ENCODE measurements around the gene NEMP2.
A peak's percentile ranks its signal among the peaks of the same experiment; 100 is the strongest.

Gene NEMP2

GRCh38 chr2:190534310-190535120 lies at the start of gene NEMP2:
TSS of gene NEMP2 (minus strand) at chr2:190534722. CDS start at chr2:190534655, 67 bp downstream.
- H3K27ac ChIP-seq (ENCODE audit: low read depth, low read length) = peak within 1 kb of the TSS; percentile 78
- peaks cover 39% of the 10 kb centered on the region for H3K4me1 ChIP-seq (ENCODE audit: control insufficient read depth, insufficient read depth, low read length, unreplicated experiment)
- peak within 1 kb of the TSS; percentile 91 for H2AFZ ChIP-seq (ENCODE audit: low read length, unreplicated experiment)

GRCh38 chr2:190583507-190584337 lies 49.2 kb upstream of the NEMP2 start:
- Histone ChIP-seq H3K4me3 (ENCODE audit: low read depth, low read length) (no peak overlapping the region), H3K27ac (ENCODE audit: low read depth, low read length) (no peak overlapping the region), H3K36me3 (ENCODE audit: insufficient read depth, low read length) (no peaks in the 10 kb centered on the region), H3K27me3 (ENCODE audit: insufficient read depth, low read length) (no peaks in the 10 kb centered on the region), H2AFZ (ENCODE audit: low read length, unreplicated experiment) (no peak overlapping the region), H3K4me1 (ENCODE audit: control insufficient read depth, insufficient read depth, low read length, unreplicated experiment) (peaks cover 18% of the 10 kb centered on the region), H3K79me2 (ENCODE audit: control insufficient read depth, insufficient read depth, low read length, unreplicated experiment) (no peaks in the 10 kb centered on the region)

More at GRCh38 chr2:190534310-190535120, at the start of gene NEMP2:
- Histone ChIP-seq H3K79me2 (ENCODE audit: control insufficient read depth, insufficient read depth, low read length, unreplicated experiment) (peaks cover 14% of the 10 kb centered on the region), H3K27me3 (ENCODE audit: insufficient read depth, low read length) (no peaks in the 10 kb centered on the region), H3K4me3 (ENCODE audit: low read depth, low read length) (peak within 1 kb of the TSS; percentile 93), H3K36me3 (ENCODE audit: insufficient read depth, low read length) (no peaks in the 10 kb centered on the region; the same call in 1 of the 2 replicates)

- H3K27ac ChIP-seq (ENCODE audit: low read depth, low read length) = no peak overlapping the region
- H3K4me3 ChIP-seq (ENCODE audit: low read depth, low read length) = no peak overlapping the region
- no peaks in the 10 kb centered on the region for H3K79me2 ChIP-seq (ENCODE audit: control insufficient read depth, insufficient read depth, low read length, unreplicated experiment)
- H3K36me3 ChIP-seq (ENCODE audit: insufficient read depth, low read length) = no peaks in the 10 kb centered on the region
- peaks cover 26% of the 10 kb centered on the region for H3K4me1 ChIP-seq (ENCODE audit: control insufficient read depth, insufficient read depth, low read length, unreplicated experiment)
- H3K27me3 ChIP-seq (ENCODE audit: insufficient read depth, low read length) = no peaks in the 10 kb centered on the region
- H2AFZ ChIP-seq (ENCODE audit: low read length, unreplicated experiment) = no peak overlapping the region
Measured at GRCh38 chr2:190582736-190583506, 48.4 kb upstream of the NEMP2 start.

GRCh38 chr2:190582019-190582418 lies 47.5 kb upstream of the NEMP2 start:
- Histone ChIP-seq H2AFZ (ENCODE audit: low read length, unreplicated experiment) (no peak overlapping the region), H3K79me2 (ENCODE audit: control insufficient read depth, insufficient read depth, low read length, unreplicated experiment) (no peaks in the 10 kb centered on the region), H3K27ac (ENCODE audit: low read depth, low read length) (no peak overlapping the region), H3K36me3 (ENCODE audit: insufficient read depth, low read length) (no peaks in the 10 kb centered on the region), H3K4me1 (ENCODE audit: control insufficient read depth, insufficient read depth, low read length, unreplicated experiment) (peaks cover 27% of the 10 kb centered on the region), H3K27me3 (ENCODE audit: insufficient read depth, low read length) (no peaks in the 10 kb centered on the region), H3K4me3 (ENCODE audit: low read depth, low read length) (no peak overlapping the region)

DNA sequence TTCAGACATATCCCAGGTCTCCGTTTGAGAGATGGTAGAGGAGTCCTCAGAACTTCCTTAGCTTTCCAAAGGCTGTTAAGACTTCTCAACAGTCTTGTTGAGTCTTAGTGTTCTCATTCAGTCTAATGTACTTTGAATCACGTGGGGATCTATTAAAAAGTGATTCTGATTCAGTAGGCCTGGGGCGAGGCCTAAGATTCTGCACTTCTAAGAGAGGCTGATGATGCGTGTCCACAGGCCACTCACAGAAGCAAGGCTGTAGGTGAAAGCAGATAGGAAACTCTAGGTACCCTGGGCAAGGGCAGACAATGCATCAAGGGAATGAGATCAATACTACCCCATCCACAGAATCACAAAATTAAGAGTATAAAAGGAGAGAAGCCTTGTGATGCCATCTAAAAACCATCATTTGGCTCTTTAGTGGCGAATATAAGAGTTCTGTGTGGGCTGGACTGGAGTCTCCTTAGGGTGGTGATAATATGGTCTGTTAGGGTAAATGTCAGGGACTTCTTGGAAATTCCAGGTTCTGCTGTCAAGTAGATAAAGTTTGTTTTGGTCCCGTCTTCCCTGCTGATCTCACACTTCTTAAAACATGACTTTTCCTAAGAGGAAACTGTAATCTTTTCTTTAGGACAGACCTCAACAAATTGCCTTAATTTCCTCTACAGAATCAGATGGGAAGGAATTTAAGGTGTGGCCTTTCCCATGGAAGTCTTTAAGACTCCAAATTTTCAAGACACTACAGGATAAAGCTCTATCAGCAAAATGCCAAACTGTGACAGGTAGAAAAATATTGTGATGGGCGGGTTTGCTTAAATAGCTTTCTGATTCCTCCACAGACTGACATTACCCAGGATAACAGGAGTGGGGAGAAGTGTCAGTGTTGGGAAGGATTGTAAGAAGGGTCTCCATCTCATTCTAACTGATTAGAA lies 45.7 kb upstream of the NEMP2 start:
- no peaks in the 10 kb centered on the region for H3K27me3 ChIP-seq (ENCODE audit: insufficient read depth, low read length)
- no peaks in the 10 kb centered on the region for H3K79me2 ChIP-seq (ENCODE audit: control insufficient read depth, insufficient read depth, low read length, unreplicated experiment)
- no peak overlapping the region for H3K4me3 ChIP-seq (ENCODE audit: low read depth, low read length)
- no peak overlapping the region for H3K27ac ChIP-seq (ENCODE audit: low read depth, low read length)
- H2AFZ ChIP-seq (ENCODE audit: low read length, unreplicated experiment) = no peak overlapping the region
- H3K4me1 ChIP-seq (ENCODE audit: control insufficient read depth, insufficient read depth, low read length, unreplicated experiment) = peaks cover 27% of the 10 kb centered on the region
- H3K36me3 ChIP-seq (ENCODE audit: insufficient read depth, low read length) = no peaks in the 10 kb centered on the region

DNA sequence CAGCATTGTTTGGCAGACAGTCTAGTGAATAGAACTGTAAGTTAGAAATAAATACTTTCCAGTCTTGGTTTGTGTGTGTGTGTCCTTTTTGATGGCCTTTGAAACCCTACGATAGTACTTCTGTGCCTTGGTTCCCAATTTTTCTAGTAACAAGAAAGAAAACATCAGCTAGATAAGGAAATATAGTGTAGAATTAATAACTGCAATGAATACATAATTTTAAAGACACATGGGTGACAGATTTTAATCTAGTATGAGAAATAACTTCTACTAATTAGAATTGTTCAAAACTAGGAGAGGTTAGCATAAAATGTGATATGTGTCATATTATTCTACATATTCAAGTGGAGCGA lies 44.5 kb upstream of the NEMP2 start:
- Histone ChIP-seq H3K79me2 (ENCODE audit: control insufficient read depth, insufficient read depth, low read length, unreplicated experiment) (no peaks in the 10 kb centered on the region), H2AFZ (ENCODE audit: low read length, unreplicated experiment) (no peak overlapping the region), H3K27ac (ENCODE audit: low read depth, low read length) (peak overlapping the region; percentile 6), H3K4me3 (ENCODE audit: low read depth, low read length) (no peak overlapping the region), H3K4me1 (ENCODE audit: control insufficient read depth, insufficient read depth, low read length, unreplicated experiment) (peaks cover 28% of the 10 kb centered on the region), H3K36me3 (ENCODE audit: insufficient read depth, low read length) (no peaks in the 10 kb centered on the region), H3K27me3 (ENCODE audit: insufficient read depth, low read length) (no peaks in the 10 kb centered on the region)

GRCh38 chr2:190578158-190579057 lies 43.9 kb upstream of the NEMP2 start:
- no peaks in the 10 kb centered on the region for H3K79me2 ChIP-seq (ENCODE audit: control insufficient read depth, insufficient read depth, low read length, unreplicated experiment)
- H3K27ac ChIP-seq (ENCODE audit: low read depth, low read length) = peak overlapping the region; percentile 6; the same call in 1 of the 2 replicates
- H3K36me3 ChIP-seq (ENCODE audit: insufficient read depth, low read length) = no peaks in the 10 kb centered on the region
- H2AFZ ChIP-seq (ENCODE audit: low read length, unreplicated experiment) = no peak overlapping the region
- H3K4me3 ChIP-seq (ENCODE audit: low read depth, low read length) = no peak overlapping the region
- H3K4me1 ChIP-seq (ENCODE audit: control insufficient read depth, insufficient read depth, low read length, unreplicated experiment) = peaks cover 25% of the 10 kb centered on the region
- no peaks in the 10 kb centered on the region for H3K27me3 ChIP-seq (ENCODE audit: insufficient read depth, low read length)

GRCh38 chr2:190576573-190576972 lies 42.1 kb upstream of the NEMP2 start:
- Histone ChIP-seq H3K36me3 (ENCODE audit: insufficient read depth, low read length) (no peaks in the 10 kb centered on the region), H3K4me3 (ENCODE audit: low read depth, low read length) (no peak overlapping the region), H3K4me1 (ENCODE audit: control insufficient read depth, insufficient read depth, low read length, unreplicated experiment) (peaks cover 27% of the 10 kb centered on the region), H3K27ac (ENCODE audit: low read depth, low read length) (no peak overlapping the region), H3K27me3 (ENCODE audit: insufficient read depth, low read length) (no peaks in the 10 kb centered on the region), H3K79me2 (ENCODE audit: control insufficient read depth, insufficient read depth, low read length, unreplicated experiment) (no peaks in the 10 kb centered on the region), H2AFZ (ENCODE audit: low read length, unreplicated experiment) (no peak overlapping the region)

DNA sequence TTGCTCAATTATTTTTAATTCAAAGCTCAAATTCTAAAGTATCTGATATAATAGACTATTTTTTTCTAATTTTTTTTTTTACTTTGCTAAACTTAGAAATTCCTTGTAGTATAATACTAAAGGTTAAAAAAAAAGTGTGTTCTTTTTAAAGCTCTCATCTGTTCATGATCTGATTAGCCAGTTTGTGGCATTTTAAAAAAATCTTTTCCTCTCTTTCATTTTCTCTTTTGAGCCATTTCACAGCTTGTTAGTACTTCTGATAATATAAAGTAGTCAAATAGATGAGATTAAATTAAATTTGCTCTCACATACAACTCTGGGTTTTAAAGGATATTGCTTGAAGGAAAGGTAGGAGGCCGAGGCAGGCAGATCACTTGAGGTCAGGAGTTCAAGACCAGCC lies 40.7 kb upstream of the NEMP2 start:
- no peak overlapping the region for H2AFZ ChIP-seq (ENCODE audit: low read length, unreplicated experiment)
- no peak overlapping the region for H3K27ac ChIP-seq (ENCODE audit: low read depth, low read length)
- no peaks in the 10 kb centered on the region for H3K79me2 ChIP-seq (ENCODE audit: control insufficient read depth, insufficient read depth, low read length, unreplicated experiment)
- no peak overlapping the region for H3K4me3 ChIP-seq (ENCODE audit: low read depth, low read length)
- H3K27me3 ChIP-seq (ENCODE audit: insufficient read depth, low read length) = no peaks in the 10 kb centered on the region
- no peaks in the 10 kb centered on the region for H3K36me3 ChIP-seq (ENCODE audit: insufficient read depth, low read length)
- H3K4me1 ChIP-seq (ENCODE audit: control insufficient read depth, insufficient read depth, low read length, unreplicated experiment) = peaks cover 27% of the 10 kb centered on the region
